A204.1 (cell line): ENCODE data around the gene TSPAN17.

Source experiments
- FAIRE-seq: peaks from 2 replicates; lab custom pipeline; 2012; peaks lifted over from hg19 to GRCh38; lab: Jason Lieb, UNC

Gene TSPAN17

GRCh38 chr5:176660860-176661641 is 13.8 kb downstream of the TSPAN17 start:
- no peak for FAIRE-seq

GRCh38 chr5:176661676-176662075 is 14.4 kb downstream of the TSPAN17 start:
- FAIRE-seq = no peak

GRCh38 chr5:176662371-176663333 is 15.4 kb downstream of the TSPAN17 start:
- no peak for FAIRE-seq

GRCh38 chr5:176663566-176663965 is 16.3 kb downstream of the TSPAN17 start:
- no peak for FAIRE-seq

GRCh38 chr5:176664479-176664878 is 17.2 kb downstream of the TSPAN17 start:
- no peak for FAIRE-seq

GRCh38 chr5:176664886-176665285 is 17.6 kb downstream of the TSPAN17 start:
- FAIRE-seq = no peak

GRCh38 chr5:176665517-176665916 is 18.2 kb downstream of the TSPAN17 start:
- no peak for FAIRE-seq

- no peak for FAIRE-seq
Observed at GRCh38 chr5:176667637-176668036, 20.4 kb downstream of the TSPAN17 start.

- FAIRE-seq = no peak
Observed at GRCh38 chr5:176670449-176670848, 23.2 kb downstream of the TSPAN17 start.

GRCh38 chr5:176671399-176671798 is 24.1 kb downstream of the TSPAN17 start:
- FAIRE-seq = no peak

GRCh38 chr5:176671890-176672747 is 24.8 kb downstream of the TSPAN17 start:
- FAIRE-seq = no peak

- no peak for FAIRE-seq
Observed at GRCh38 chr5:176673651-176674583, 26.6 kb downstream of the TSPAN17 start.

GRCh38 chr5:176674799-176675198 is 27.5 kb downstream of the TSPAN17 start:
- FAIRE-seq = no peak

- no peak for FAIRE-seq
Observed at GRCh38 chr5:176675676-176676360, 28.5 kb downstream of the TSPAN17 start.

- FAIRE-seq = no peak
Observed at GRCh38 chr5:176676361-176676824, 29.1 kb downstream of the TSPAN17 start.

GRCh38 chr5:176677209-176677939 is 30.1 kb downstream of the TSPAN17 start:
- no peak for FAIRE-seq

- FAIRE-seq = no peak
Observed at GRCh38 chr5:176678584-176678983, 31.3 kb downstream of the TSPAN17 start.

GRCh38 chr5:176679365-176680225 is 32.3 kb downstream of the TSPAN17 start:
- no peak for FAIRE-seq

GRCh38 chr5:176680226-176680563 is 32.9 kb downstream of the TSPAN17 start:
- FAIRE-seq = no peak
